ENCODE results near the gene CCDC187.

DNA sequence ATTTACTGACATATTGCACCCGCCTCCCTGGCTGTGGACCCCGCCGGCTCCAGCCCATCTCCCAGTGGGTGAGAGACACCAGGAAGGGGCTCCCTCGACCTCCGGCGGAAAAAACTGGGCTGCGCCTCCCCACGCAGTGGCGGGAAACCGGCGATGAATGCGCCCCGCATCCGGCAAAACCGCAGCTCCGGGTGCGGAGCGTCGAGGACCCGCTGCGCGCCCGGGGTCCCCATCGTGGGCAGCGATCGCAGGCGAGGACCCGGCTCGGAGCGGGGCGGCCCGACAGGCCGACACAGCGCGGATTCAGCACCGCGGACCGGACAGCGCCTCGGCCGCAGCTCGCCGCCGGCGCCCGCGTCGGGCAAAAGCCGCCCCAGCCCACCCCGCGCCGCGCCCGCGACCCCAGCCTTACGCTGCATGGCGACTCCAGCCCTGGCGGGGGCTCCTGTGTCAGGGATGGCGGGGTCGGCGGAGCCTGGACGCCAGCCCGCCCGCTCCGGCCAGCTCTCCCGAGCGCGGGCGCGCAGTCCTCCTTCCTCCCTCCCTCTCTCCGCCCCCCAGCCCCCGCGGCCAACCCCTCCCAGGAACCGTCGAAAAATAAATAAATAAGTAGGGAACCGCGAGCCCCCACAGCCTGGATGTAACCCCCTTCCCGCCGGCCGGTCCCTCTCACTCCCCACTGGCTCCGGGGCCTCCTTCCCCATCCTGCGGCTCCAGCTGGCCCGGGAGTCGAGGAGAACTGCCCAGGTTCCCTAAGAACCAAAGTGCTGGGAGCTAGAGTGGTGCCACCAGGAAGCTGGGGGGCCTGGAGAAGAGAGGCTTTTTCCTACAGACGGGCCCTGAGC is 102.1 kb downstream of the CCDC187 start:
- TF ChIP-seq EZH2 (IDR thresholded peaks at IDR 0.05; ENCODE audit: borderline replicate concordance, low read depth, low read length, severe bottlenecking): no peak
- TF ChIP-seq, protein P1, sequence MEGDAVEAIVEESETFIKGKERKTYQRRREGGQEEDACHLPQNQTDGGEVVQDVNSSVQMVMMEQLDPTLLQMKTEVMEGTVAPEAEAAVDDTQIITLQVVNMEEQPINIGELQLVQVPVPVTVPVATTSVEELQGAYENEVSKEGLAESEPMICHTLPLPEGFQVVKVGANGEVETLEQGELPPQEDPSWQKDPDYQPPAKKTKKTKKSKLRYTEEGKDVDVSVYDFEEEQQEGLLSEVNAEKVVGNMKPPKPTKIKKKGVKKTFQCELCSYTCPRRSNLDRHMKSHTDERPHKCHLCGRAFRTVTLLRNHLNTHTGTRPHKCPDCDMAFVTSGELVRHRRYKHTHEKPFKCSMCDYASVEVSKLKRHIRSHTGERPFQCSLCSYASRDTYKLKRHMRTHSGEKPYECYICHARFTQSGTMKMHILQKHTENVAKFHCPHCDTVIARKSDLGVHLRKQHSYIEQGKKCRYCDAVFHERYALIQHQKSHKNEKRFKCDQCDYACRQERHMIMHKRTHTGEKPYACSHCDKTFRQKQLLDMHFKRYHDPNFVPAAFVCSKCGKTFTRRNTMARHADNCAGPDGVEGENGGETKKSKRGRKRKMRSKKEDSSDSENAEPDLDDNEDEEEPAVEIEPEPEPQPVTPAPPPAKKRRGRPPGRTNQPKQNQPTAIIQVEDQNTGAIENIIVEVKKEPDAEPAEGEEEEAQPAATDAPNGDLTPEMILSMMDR (IDR thresholded peaks at IDR 0.05; ENCODE audit: borderline replicate concordance, extremely low read depth, low read length, poor library complexity, severe bottlenecking): no peak
